ENCODE measurements around the gene SLC1A5. TPM values are rescaled to one million over a fixed set of nuclear protein-coding genes. Genes with fewer than 3 reads are reported as not detected.

The SLC1A5 gene
- total and polyA plus RNA-seq, 4 donors: 38.2 to 216 (median 106) TPM

DNA sequence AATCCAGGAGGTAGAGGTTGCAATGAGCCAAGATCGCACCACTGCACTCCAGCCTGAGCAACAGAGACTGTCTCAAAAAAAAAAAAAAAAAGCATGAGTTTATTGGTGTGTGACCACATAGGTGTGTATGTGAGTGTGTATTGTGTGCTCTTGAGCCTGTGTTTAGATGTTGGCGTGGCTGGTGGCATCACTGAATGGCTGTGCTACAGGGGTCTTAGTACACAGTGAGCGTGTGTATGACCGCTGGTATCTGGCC, 2.5 kb downstream of the SLC1A5 start:
- TF ChIP-seq, protein P1, sequence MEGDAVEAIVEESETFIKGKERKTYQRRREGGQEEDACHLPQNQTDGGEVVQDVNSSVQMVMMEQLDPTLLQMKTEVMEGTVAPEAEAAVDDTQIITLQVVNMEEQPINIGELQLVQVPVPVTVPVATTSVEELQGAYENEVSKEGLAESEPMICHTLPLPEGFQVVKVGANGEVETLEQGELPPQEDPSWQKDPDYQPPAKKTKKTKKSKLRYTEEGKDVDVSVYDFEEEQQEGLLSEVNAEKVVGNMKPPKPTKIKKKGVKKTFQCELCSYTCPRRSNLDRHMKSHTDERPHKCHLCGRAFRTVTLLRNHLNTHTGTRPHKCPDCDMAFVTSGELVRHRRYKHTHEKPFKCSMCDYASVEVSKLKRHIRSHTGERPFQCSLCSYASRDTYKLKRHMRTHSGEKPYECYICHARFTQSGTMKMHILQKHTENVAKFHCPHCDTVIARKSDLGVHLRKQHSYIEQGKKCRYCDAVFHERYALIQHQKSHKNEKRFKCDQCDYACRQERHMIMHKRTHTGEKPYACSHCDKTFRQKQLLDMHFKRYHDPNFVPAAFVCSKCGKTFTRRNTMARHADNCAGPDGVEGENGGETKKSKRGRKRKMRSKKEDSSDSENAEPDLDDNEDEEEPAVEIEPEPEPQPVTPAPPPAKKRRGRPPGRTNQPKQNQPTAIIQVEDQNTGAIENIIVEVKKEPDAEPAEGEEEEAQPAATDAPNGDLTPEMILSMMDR (IDR thresholded peaks at IDR 0.05; ENCODE audit: control extremely low read depth, extremely low read depth): no peak
- Histone ChIP-seq H3K36me3 (ENCODE audit: control insufficient read depth in 4 of 4, insufficient read depth in 4 of 4, low read length in 4 of 4) (peaks cover 0 to 39% (median 25%) of the 10 kb centered on the region in 4 donors), H3K4me1 (ENCODE audit: control insufficient read depth in 5 of 5, insufficient read depth in 5 of 5, low read length in 5 of 5) (peaks cover 0 to 32% (median 8%) of the 10 kb centered on the region in 5 donors), H3K27me3 (ENCODE audit: control insufficient read depth in 3 of 3, insufficient read depth in 3 of 3, low read length in 2 of 3) (no peaks in the 10 kb centered on the region), H3K4me3 (peak overlapping the region; percentile 67), H3K9me3 (ENCODE audit: control insufficient read depth in 4 of 4, insufficient read depth in 3 of 4, low read length in 3 of 4) (no peaks in the 10 kb centered on the region), H3K9ac (ENCODE audit: insufficient read depth in 1 of 2, low read length in 2 of 2) (no peak overlapping the region), H3K27ac (ENCODE audit: low read depth in 1 of 2, low read length in 1 of 2) (peak overlapping the region in 1 of 2 donors; percentile 91)
- DNase-seq (no peak), ATAC-seq (ENCODE audit: insufficient read depth, low FRiP score) (no peak)
- 60 to 79% methylated on average over 4 of the region's 4 CpGs for WGBS, 2 donors

DNA sequence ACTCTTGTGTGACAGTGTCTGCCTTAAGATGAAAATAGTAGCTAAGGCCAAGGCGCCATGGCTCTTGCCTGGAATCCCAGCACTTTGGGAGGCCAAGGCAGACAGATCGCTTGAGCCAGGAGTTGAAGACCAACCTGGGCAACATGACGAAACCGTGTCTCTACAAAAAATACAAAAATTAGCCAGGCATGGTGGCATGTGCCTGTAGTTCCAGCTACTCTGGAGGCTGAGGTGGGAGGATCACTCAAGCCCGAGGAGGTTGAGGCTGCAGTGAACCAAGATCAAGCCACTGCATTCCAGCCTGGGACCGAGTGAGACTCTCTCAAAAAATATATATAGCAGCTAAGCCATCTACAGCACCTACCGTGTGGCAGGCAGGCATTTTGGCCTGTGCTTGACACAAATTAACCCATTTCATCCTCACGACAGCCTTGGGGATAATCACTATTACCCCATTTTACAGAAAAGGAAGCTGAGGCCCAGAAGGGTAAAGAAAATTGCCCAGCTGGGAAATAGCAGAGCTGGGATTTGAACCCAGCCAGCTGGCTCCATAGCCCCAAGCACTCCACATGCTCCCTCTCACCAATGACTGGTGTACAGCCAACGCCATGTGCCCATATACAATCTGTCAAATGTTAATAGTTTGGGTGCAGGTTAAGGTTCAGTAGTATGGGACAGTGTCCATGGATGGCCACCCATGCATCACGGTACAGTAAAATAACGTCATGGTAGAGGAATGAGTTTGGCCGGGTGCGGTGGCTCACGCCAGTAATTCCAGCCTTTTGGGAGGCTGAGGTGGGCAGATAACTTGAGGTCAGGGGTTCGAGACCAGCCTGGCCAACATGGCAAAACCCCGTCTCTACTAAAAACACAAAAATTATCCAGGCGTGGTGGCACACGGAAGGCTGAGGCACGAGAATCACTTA, 3.1 kb downstream of the SLC1A5 start:
- DNase-seq: peak in 2 of 3 donors; percentile 23 to 39
- peaks cover 0 to 32% (median 8%) of the 10 kb centered on the region in 5 donors for H3K4me1 ChIP-seq (ENCODE audit: control insufficient read depth in 5 of 5, insufficient read depth in 5 of 5, low read length in 5 of 5)
- H3K9ac ChIP-seq (ENCODE audit: insufficient read depth in 1 of 2, low read length in 2 of 2): no peak overlapping the region

DNA sequence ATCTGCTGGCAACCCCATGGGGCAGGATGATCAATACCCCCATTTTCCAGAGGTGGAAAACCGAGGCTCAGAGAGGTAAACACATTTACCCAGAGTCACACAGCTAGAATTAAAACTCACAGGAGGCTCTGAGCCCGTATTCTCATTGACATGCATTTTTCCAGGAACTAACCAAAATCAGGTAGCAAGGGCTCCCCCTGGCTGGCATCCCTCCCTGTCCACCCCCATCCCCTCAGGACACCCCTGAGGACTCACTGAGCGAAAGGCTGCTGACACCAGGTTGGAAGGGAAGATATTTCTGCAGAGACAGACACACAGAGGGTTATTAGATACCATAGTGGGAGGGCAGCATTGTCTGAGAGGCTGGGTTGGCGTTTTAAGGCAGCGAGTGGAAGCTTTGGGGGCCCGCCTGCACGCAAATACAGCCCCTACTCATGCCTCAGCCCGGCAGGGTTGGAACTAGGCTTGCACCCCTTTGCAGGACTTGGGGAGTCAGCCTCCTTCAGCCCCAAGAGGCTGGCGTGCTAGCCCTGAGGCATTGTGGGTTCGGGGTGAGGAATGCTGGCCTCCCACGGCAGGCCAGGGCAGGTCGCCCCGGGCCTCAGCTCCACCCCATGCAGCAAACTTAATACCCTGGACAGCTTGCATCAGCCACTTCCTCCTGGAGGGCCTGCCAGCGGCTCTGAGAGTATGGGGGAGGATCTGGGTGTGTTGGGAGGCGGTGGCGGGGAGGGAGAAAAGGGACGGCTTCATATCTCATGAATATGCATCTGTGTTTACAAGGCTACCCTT, 3.9 kb downstream of the SLC1A5 start:
- Histone ChIP-seq H3K4me3 (peak overlapping the region; percentile 23), H3K4me1 (ENCODE audit: control insufficient read depth in 5 of 5, insufficient read depth in 5 of 5, low read length in 5 of 5) (peaks cover 0 to 32% (median 8%) of the 10 kb centered on the region in 5 donors), H3K9ac (ENCODE audit: insufficient read depth in 1 of 2, low read length in 2 of 2) (peak overlapping the region in 1 of 2 donors; percentile 38), H3K36me3 (ENCODE audit: control insufficient read depth in 4 of 4, insufficient read depth in 4 of 4, low read length in 4 of 4) (peaks cover 0 to 41% (median 34%) of the 10 kb centered on the region in 4 donors), H3K27me3 (ENCODE audit: control insufficient read depth in 3 of 3, insufficient read depth in 3 of 3, low read length in 2 of 3) (no peaks in the 10 kb centered on the region), H3K9me3 (ENCODE audit: control insufficient read depth in 4 of 4, insufficient read depth in 3 of 4, low read length in 3 of 4) (no peaks in the 10 kb centered on the region), H3K27ac (ENCODE audit: low read depth in 1 of 2, low read length in 1 of 2) (peak overlapping the region in 1 of 2 donors; percentile 79)
- TF ChIP-seq, protein P1 (IDR thresholded peaks at IDR 0.05; ENCODE audit: control extremely low read depth, extremely low read depth): no peak
- ATAC-seq (ENCODE audit: insufficient read depth, low FRiP score) (peak; percentile 61), DNase-seq (peak; percentile 71 to 92 (median 79))
- 32 to 33% methylated on average over 17 of the region's 17 CpGs for WGBS, 2 donors

More for the DNA sequence above, 3.1 kb downstream of the SLC1A5 start:
- H3K9me3 ChIP-seq (ENCODE audit: control insufficient read depth in 4 of 4, insufficient read depth in 3 of 4, low read length in 3 of 4): no peaks in the 10 kb centered on the region
- ATAC-seq (ENCODE audit: insufficient read depth, low FRiP score): no peak
- peak overlapping the region; percentile 67 for H3K4me3 ChIP-seq
- no peaks in the 10 kb centered on the region for H3K27me3 ChIP-seq (ENCODE audit: control insufficient read depth in 3 of 3, insufficient read depth in 3 of 3, low read length in 2 of 3)
- 77 to 78% methylated on average over 19 of the region's 19 CpGs for WGBS, 2 donors
- TF ChIP-seq, protein P1 (IDR thresholded peaks at IDR 0.05; ENCODE audit: control extremely low read depth, extremely low read depth): no peak
- peaks cover 0 to 39% (median 30%) of the 10 kb centered on the region in 4 donors for H3K36me3 ChIP-seq (ENCODE audit: control insufficient read depth in 4 of 4, insufficient read depth in 4 of 4, low read length in 4 of 4)
- peak overlapping the region in 1 of 2 donors; percentile 91 for H3K27ac ChIP-seq (ENCODE audit: low read depth in 1 of 2, low read length in 1 of 2)
